ENCODE data around the gene AVPR2.

- TF ChIP-seq POLR2A (IDR thresholded peaks at IDR 0.05; ENCODE audit: low read depth) (no peak), EP300 (IDR thresholded peaks at IDR 0.05) (no peak)
These were observed 25.8 kb downstream of the AVPR2 start for GRCh38 chrX:153930011-153930910.

Measured in esophagus muscularis mucosa (tissue), 2 donors.